ENCODE results near the gene OSBPL10. TPM values are rescaled to one million over a fixed set of nuclear protein-coding genes. Genes with fewer than 3 reads are reported as not detected.

OSBPL10 gene
- total and polyA plus RNA-seq, 2 of the 8 experiments (the other 6 are each of a cell fraction or from before 2014, with no cell fraction given), result 26.2 to 86.7 TPM

GRCh38 chr3:32009101-32009500, 28.0 kb upstream of the OSBPL10 start:
- DNase-seq (ENCODE audit: low read depth in 1 of 2, low spot score in 2 of 2) (no peak), FAIRE-seq (no peak)
- Histone ChIP-seq H3K4ac (replicated peaks; ENCODE audit: insufficient read length, low read depth, low read length) (no peak overlapping the region), H3K14ac (ENCODE audit: insufficient read length) (no peak overlapping the region), H3K79me2 (ENCODE audit: control insufficient read depth in 1 of 2, insufficient read depth in 2 of 2, low read length in 2 of 2) (no peaks in the 10 kb centered on the region), H3K4me3 (ENCODE audit: extremely low read depth in 1 of 4, insufficient read depth in 2 of 4, low read depth in 3 of 4, low read length in 4 of 4) (no peak overlapping the region), H3K23ac (ENCODE audit: insufficient read length) (no peak overlapping the region), H3K9ac (replicated peaks in 1 of 4; ENCODE audit: extremely low read depth in 1 of 4, low read depth in 3 of 4, low read length in 3 of 4) (no peak overlapping the region), H3K4me1 (replicated peaks in 1 of 4; ENCODE audit: control insufficient read depth in 3 of 4, insufficient read depth in 4 of 4, low read length in 3 of 4) (peaks cover 0 to 5% (median under 1%) of the 10 kb centered on the region in 4 experiments; a peak in 2 of 7 replicates), H4K5ac (ENCODE audit: insufficient read length, low read depth, low read length) (no peak overlapping the region), H3K56ac (replicated peaks; ENCODE audit: insufficient read length, low read depth, low read length) (no peak overlapping the region), H2BK120ac (replicated peaks; ENCODE audit: low read depth, low read length) (no peak overlapping the region), H3K4me2 (ENCODE audit: insufficient read depth in 1 of 2, low read depth in 2 of 2, low read length in 2 of 2) (no peak overlapping the region), H2BK15ac (ENCODE audit: low read length) (no peak overlapping the region), H3K23me2 (ENCODE audit: low read depth, low read length) (no peaks in the 10 kb centered on the region), H2AK5ac (ENCODE audit: low read depth, low read length) (no peak overlapping the region), H3K36me3 (ENCODE audit: control insufficient read depth in 2 of 4, insufficient read depth in 4 of 4, low read length in 3 of 4) (no peaks in the 10 kb centered on the region), H4K91ac (replicated peaks; ENCODE audit: insufficient read length, low read length) (no peak overlapping the region), H2BK20ac (ENCODE audit: low read length) (no peak overlapping the region), H3K9me3 (ENCODE audit: insufficient read depth in 2 of 2, low read depth in 1 of 2, low read length in 1 of 2) (peaks cover 2 to 5% of the 10 kb centered on the region in 2 experiments; a peak in 1 of 4 replicates), H3K18ac (ENCODE audit: extremely low read depth, low read length) (no peak overlapping the region), H3K27me3 (replicated peaks in 1 of 4; ENCODE audit: control insufficient read depth in 3 of 4, extremely low read depth in 1 of 4, insufficient read depth in 3 of 4, low read length in 3 of 4) (no peaks in the 10 kb centered on the region), H2BK5ac (ENCODE audit: low read depth, low read length) (no peak overlapping the region), H2AFZ (ENCODE audit: low read length) (no peak overlapping the region), H4K20me1 (replicated peaks in 1 of 2; ENCODE audit: control insufficient read depth in 1 of 2, insufficient read depth in 2 of 2, low read length in 2 of 2) (no peaks in the 10 kb centered on the region), H3K79me1 (ENCODE audit: low read depth, low read length) (no peaks in the 10 kb centered on the region), H3K27ac (ENCODE audit: low read depth, low read length) (no peak overlapping the region), H4K8ac (ENCODE audit: extremely low read depth, insufficient read depth, low read length) (no peak overlapping the region), H2BK12ac (ENCODE audit: low read depth, low read length) (no peak overlapping the region)
- WGBS, 2 experiments (ENCODE audit: extremely low coverage in 1 of 2, insufficient coverage in 1 of 2, insufficient read length in 1 of 2, insufficient replicate concordance in 2 of 2, low coverage in 1 of 2, low lambda C conversion rate in 2 of 2, missing lambda C conversion rate in 1 of 2), result 84% methylated on average over 2 of the region's 2 CpGs; no CpG with 5 or more reads in 1 of the 2 experiments
- CTCF ChIA-PET (ENCODE audit: partially characterized antibody), result interaction anchor here (1.0 to 3.2 kb wide), 6 partner anchors 8 to 205 kb away, joined by 3 to 17 read pairs (median 3); no protein-coding TSS in a partner anchor
- POLR2A ChIA-PET (ENCODE audit: partially characterized antibody), result no interaction called here
- TF ChIP-seq SRF (IDR thresholded peaks at IDR 0.05; ENCODE audit: low read depth, low read length) (no peak), CHD2 (IDR thresholded peaks at IDR 0.05; ENCODE audit: low read length) (no peak), TCF12 (IDR thresholded peaks at IDR 0.05; ENCODE audit: low read depth, low read length) (no peak), TBP (IDR thresholded peaks at IDR 0.05; ENCODE audit: low read depth, low read length) (no peak), KDM1A (IDR thresholded peaks at IDR 0.05; ENCODE audit: borderline replicate concordance, low read length) (no peak), SIN3A (conservative IDR thresholded peaks at IDR 0.05 in 1 of 2, IDR thresholded peaks at IDR 0.05 in 1 of 2; ENCODE audit: low read depth in 1 of 2, low read length in 2 of 2) (no peak)
